Ovary (tissue), 3 donors: ENCODE measurements around the gene MAD1L1.

Source experiments
- CTCF ChIP-seq, 3 donors: fragments of 450-650 bp in 2 of 3; fragments of 200-600 bp in 1 of 3; IDR thresholded peaks; one replicate each; pipeline versions ENCODE4 v1.5.1 to v1.8.0; 2016 to 2022; ENCODE audit warnings: antibody characterized with exemption in 3 of 3, mild to moderate bottlenecking in 1 of 3
- EP300 ChIP-seq: sonication (generic); formaldehyde crosslinking; IDR thresholded peaks from one replicate; pipeline ENCODE4 v1.6.1; 2017; ENCODE audit warnings: antibody characterized with exemption
- POLR2A ChIP-seq: fragments of 450-650 bp; IDR thresholded peaks from one replicate; pipeline ENCODE4 v1.6.1; 2017; ENCODE audit warnings: antibody characterized with exemption, mild to moderate bottlenecking, moderate library complexity
- donor health status: DM: no; HTN: no; CAD: no.

GRCh38 chr7:2108501-2109250 lies 124.1 kb downstream of the MAD1L1 start:
- no peak for TF ChIP-seq CTCF (IDR thresholded peaks at IDR 0.05)
- no peak for TF ChIP-seq POLR2A
- no peak for TF ChIP-seq EP300
